Stomach (tissue), 9 donors: Measurements from ENCODE around the gene RIN2. TPM values are rescaled to one million over a fixed set of nuclear protein-coding genes. Genes with fewer than 3 reads are reported as not detected.

ENCODE experiments used
- DNase-seq, 2 donors: peaks; one replicate each; pipeline versions ENCODE4 v3.0.0 to v3.0.0-alpha.2; 2013 to 2019
- H3K27ac ChIP-seq, 5 donors: fragments of 200-600 bp in 4 of 5; sonication (generic) in 4 of 5; one replicate each; pipeline ENCODE4 v1.5.1; 2013 to 2019; ENCODE audit warnings: mild to moderate bottlenecking in 1 of 5, moderate library complexity in 1 of 5
- H3K27me3 ChIP-seq, 3 donors: fragments of 200-600 bp; sonication (generic); one replicate each; pipeline ENCODE4 v1.5.1; 2017 to 2019; ENCODE audit warnings: mixed run types in 1 of 3
- H3K36me3 ChIP-seq, 4 donors: fragments of 200-600 bp; sonication (generic); 1 replicate in 3 of 4; 2 replicates in 1 of 4; pipeline ENCODE4 v1.5.1; 2016 to 2019
- H3K4me1 ChIP-seq, 4 donors: fragments of 200-600 bp; sonication (generic); one replicate each; pipeline ENCODE4 v1.5.1; 2016 to 2019
- H3K4me3 ChIP-seq, 4 donors: fragments of 200-600 bp; sonication (generic) in 3 of 4; one replicate each; pipeline ENCODE4 v1.5.1; 2016 to 2019; ENCODE audit warnings: mild to moderate bottlenecking in 1 of 4
- H3K9me3 ChIP-seq, 4 donors: fragments of 200-600 bp; sonication (generic); one replicate each; pipeline ENCODE4 v1.5.1; 2016 to 2019
- EP300 ChIP-seq: sonication (generic); formaldehyde crosslinking; IDR thresholded peaks from one replicate; pipeline ENCODE4 v1.6.1; 2017; ENCODE audit warnings: antibody characterized with exemption
- POLR2A ChIP-seq, 4 donors: fragments of 450-650 bp; IDR thresholded peaks; one replicate each; pipeline ENCODE4 v1.6.1; 2016; ENCODE audit warnings: antibody characterized with exemption in 4 of 4, control low read depth in 2 of 4, mild to moderate bottlenecking in 1 of 4, moderate library complexity in 1 of 4
- POLR2AphosphoS5 ChIP-seq, 3 donors: sonication (generic); formaldehyde crosslinking; IDR thresholded peaks; one replicate each; pipeline ENCODE4 v1.6.1; 2016; ENCODE audit warnings: antibody characterized with exemption in 3 of 3
- WGBS, 5 donors: extraction: QIAGEN DNeasy Blood & Tissue Kit in 3 of 5; methylation state at CpG; one replicate each; pipeline versions ENCODE4 v1.1.5 to v1.1.7; 2013 to 2018; 5-methylcytosine and 5-hydroxymethylcytosine counted together
- intact Hi-C: fragments of 100-400 bp; cut with DNase I; formaldehyde crosslinking; loops from one replicate; pipeline ENCODE4 v1.15.1; 2023; ENCODE audit warnings: low total_unique reads
- polyA plus RNA-seq, 3 donors: library from polyadenylated mRNA; stranded (reverse); fragments of 200-250 nt; gene quantifications; one replicate each; pipeline ENCODE4 v1.2.3, GENCODE V29; 2013
- total RNA-seq, 5 donors: library from RNA; depleted of rRNA; stranded (reverse); fragments of >200 nt; gene quantifications; one replicate each; pipeline versions ENCODE4 v1.1.0 to v1.2.3, GENCODE V29; 2014 to 2016
- TF ChIP-seq, protein P1 (sequence below), 7 experiments: fragments of 450-650 bp in 4 of 7; fragments of 200-600 bp in 3 of 7; sonication (generic) in 3 of 7; IDR thresholded peaks; one replicate each; pipeline ENCODE4 v1.5.1; 2016 to 2019; ENCODE audit warnings: antibody characterized with exemption in 7 of 7, control low read depth in 2 of 7, mild to moderate bottlenecking in 1 of 7
- donor health status: healthy with polysubstance abuse.
- donor health status: Bipolar disorder and iron deficiency.
- donor health status: healthy.

The RIN2 gene
- total and polyA plus RNA-seq, 8 donors = 9.9 to 82.7 (median 27.0) TPM

- no peaks in the 10 kb centered on the region for H3K4me1 ChIP-seq
- no peak overlapping the region for H3K4me3 ChIP-seq
- WGBS, 5 donors = 83 to 94% (median 87%) methylated on average over 9 of the region's 9 CpGs
- TF ChIP-seq EP300 (no peak), POLR2AphosphoS5 (IDR thresholded peaks at IDR 0.05) (no peak), POLR2A (IDR thresholded peaks at IDR 0.05) (no peak)
- TF ChIP-seq, protein P1, sequence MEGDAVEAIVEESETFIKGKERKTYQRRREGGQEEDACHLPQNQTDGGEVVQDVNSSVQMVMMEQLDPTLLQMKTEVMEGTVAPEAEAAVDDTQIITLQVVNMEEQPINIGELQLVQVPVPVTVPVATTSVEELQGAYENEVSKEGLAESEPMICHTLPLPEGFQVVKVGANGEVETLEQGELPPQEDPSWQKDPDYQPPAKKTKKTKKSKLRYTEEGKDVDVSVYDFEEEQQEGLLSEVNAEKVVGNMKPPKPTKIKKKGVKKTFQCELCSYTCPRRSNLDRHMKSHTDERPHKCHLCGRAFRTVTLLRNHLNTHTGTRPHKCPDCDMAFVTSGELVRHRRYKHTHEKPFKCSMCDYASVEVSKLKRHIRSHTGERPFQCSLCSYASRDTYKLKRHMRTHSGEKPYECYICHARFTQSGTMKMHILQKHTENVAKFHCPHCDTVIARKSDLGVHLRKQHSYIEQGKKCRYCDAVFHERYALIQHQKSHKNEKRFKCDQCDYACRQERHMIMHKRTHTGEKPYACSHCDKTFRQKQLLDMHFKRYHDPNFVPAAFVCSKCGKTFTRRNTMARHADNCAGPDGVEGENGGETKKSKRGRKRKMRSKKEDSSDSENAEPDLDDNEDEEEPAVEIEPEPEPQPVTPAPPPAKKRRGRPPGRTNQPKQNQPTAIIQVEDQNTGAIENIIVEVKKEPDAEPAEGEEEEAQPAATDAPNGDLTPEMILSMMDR (IDR thresholded peaks at IDR 0.05) = no peak
- H3K36me3 ChIP-seq = no peaks in the 10 kb centered on the region
- H3K27me3 ChIP-seq = no peaks in the 10 kb centered on the region
- H3K27ac ChIP-seq = no peak overlapping the region
- H3K9me3 ChIP-seq = peaks cover 0 to 9% (median 0%) of the 10 kb centered on the region in 4 donors
- no peak for DNase-seq
- intact Hi-C loops = no loop called here
Measured at GRCh38 chr20:19742974-19743639, 15.0 kb upstream of the RIN2 start.

DNA sequence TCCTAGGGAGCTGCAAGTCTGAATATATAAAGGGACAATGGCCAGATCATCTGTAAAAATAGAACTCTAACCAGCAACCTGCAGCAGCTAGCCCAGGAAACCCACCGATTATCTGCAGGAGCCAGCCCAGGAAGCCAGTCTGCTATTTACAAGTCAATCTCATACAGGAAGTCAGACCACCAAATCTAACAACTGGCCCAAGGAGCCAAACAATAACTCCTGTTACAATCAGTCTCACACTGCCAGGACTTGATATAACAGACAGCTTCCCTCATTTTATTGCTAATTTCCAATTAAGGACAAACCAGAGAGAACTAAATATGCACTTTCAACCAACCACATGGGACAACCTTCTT is 14.4 kb upstream of the RIN2 start:
- WGBS, 5 donors = 27 to 84% (median 47%) methylated on average over 1 of the region's 1 CpG
- intact Hi-C loops = no loop called here

GRCh38 chr20:19745106-19745505 is 13.0 kb upstream of the RIN2 start:
- WGBS, 5 donors = 93 to 96% (median 95%) methylated on average over 3 of the region's 3 CpGs
- no peaks in the 10 kb centered on the region for H3K36me3 ChIP-seq
- no peak for DNase-seq
- no peak overlapping the region for H3K27ac ChIP-seq
- H3K4me3 ChIP-seq = no peak overlapping the region
- intact Hi-C loops = no loop called here
- TF ChIP-seq EP300 = no peak
- TF ChIP-seq POLR2AphosphoS5 (IDR thresholded peaks at IDR 0.05) = no peak
- TF ChIP-seq POLR2A (IDR thresholded peaks at IDR 0.05) = no peak
- H3K4me1 ChIP-seq = peaks cover 0 to 7% (median 3%) of the 10 kb centered on the region in 4 donors
- H3K9me3 ChIP-seq = peaks cover 0 to 9% (median 0%) of the 10 kb centered on the region in 4 donors
- no peaks in the 10 kb centered on the region for H3K27me3 ChIP-seq

More for the DNA sequence above, 14.4 kb upstream of the RIN2 start:
- DNase-seq = no peak
- Histone ChIP-seq H3K4me3 (no peak overlapping the region), H3K9me3 (peaks cover 0 to 9% (median 0%) of the 10 kb centered on the region in 4 donors), H3K27ac (no peak overlapping the region), H3K4me1 (no peaks in the 10 kb centered on the region), H3K36me3 (no peaks in the 10 kb centered on the region), H3K27me3 (no peaks in the 10 kb centered on the region)
- TF ChIP-seq POLR2AphosphoS5 (IDR thresholded peaks at IDR 0.05) = no peak
- TF ChIP-seq, protein P1 (IDR thresholded peaks at IDR 0.05) = no peak
- no peak for TF ChIP-seq EP300
- no peak for TF ChIP-seq POLR2A (IDR thresholded peaks at IDR 0.05)

- Histone ChIP-seq H3K27me3 (no peaks in the 10 kb centered on the region), H3K4me3 (no peak overlapping the region), H3K27ac (no peak overlapping the region), H3K36me3 (no peaks in the 10 kb centered on the region), H3K4me1 (peaks cover 1 to 12% (median 6%) of the 10 kb centered on the region in 4 donors), H3K9me3 (peaks cover 0 to 9% (median 0%) of the 10 kb centered on the region in 4 donors)
- no peak for TF ChIP-seq EP300
- no peak for TF ChIP-seq POLR2AphosphoS5 (IDR thresholded peaks at IDR 0.05)
- TF ChIP-seq, protein P1 (IDR thresholded peaks at IDR 0.05) = no peak
- no peak for TF ChIP-seq POLR2A (IDR thresholded peaks at IDR 0.05)
- no peak for DNase-seq
- 63 to 81% (median 76%) methylated on average over 1 of the region's 1 CpG for WGBS, 5 donors
- intact Hi-C loops = no loop called here
Measured at GRCh38 chr20:19745584-19745983, 12.5 kb upstream of the RIN2 start.

DNA sequence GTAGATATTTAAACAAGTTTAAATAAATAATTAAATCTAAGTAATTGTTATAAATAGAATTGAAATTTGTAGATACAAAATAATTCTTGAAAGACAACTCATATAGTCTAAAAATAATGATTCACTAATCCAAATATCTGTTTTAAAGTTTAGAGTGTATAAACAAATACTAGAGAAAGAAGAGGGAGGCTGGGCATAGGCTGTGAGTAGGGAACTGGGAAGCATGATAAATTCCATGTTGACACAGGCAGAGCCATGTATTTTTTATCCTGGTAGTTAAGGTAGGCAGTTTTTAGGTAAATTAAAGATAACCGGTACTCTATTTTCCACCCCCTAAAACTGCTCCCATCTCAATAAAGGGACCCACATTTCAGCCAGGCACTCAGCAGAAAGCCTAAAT is 11.7 kb upstream of the RIN2 start:
- Histone ChIP-seq H3K36me3 (no peaks in the 10 kb centered on the region), H3K27me3 (no peaks in the 10 kb centered on the region), H3K4me3 (no peak overlapping the region), H3K27ac (no peak overlapping the region), H3K9me3 (peaks cover 0 to 9% (median 0%) of the 10 kb centered on the region in 4 donors), H3K4me1 (peaks cover 10 to 20% (median 14%) of the 10 kb centered on the region in 4 donors)
- TF ChIP-seq POLR2AphosphoS5 (IDR thresholded peaks at IDR 0.05) (no peak), EP300 (no peak), POLR2A (IDR thresholded peaks at IDR 0.05) (no peak)
- TF ChIP-seq, protein P1 (IDR thresholded peaks at IDR 0.05) = no peak
- 73 to 97% (median 96%) methylated on average over 1 of the region's 1 CpG for WGBS, 5 donors
- intact Hi-C loops = no loop called here
- no peak for DNase-seq
